NCI-H82 treated with DMSO at 0.1 percent for 48 hours (cell line): ENCODE data around the gene GRHL1.

ENCODE experiments used
- DNase-seq: peaks from one replicate; lab custom pipeline; 2025; ENCODE audit not compliant: unreplicated experiment; lab: John Stamatoyannopoulos, UW

GRHL1 gene

DNA sequence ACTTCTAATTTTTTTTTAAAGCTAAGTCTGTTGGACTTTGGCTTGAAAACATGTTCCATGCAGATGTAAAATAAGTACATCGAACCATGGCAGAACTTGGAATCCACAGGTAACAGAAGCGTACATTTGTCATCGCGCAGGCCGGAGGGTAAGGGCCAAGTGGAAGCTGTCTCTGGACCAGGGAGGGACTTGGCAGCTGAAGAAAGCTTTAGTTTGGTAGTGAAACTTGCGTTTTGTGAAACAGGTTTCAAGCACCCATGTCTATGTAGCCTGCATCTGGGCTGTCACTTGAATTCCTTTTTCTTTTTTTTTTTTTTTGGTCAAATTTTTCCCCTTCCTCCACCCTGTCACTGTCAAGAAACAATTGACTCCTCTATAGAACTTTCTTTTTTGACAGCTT lies 20.4 kb downstream of the GRHL1 start:
- no peak for DNase-seq

- no peak for DNase-seq
Measured at GRCh38 chr2:9972621-9973479, 21.4 kb downstream of the GRHL1 start.

GRCh38 chr2:9973690-9974089 lies 22.2 kb downstream of the GRHL1 start:
- DNase-seq = no peak

GRCh38 chr2:9974343-9974742 lies 22.9 kb downstream of the GRHL1 start:
- DNase-seq = no peak

GRCh38 chr2:9975328-9975727 lies 23.8 kb downstream of the GRHL1 start:
- DNase-seq = no peak

DNA sequence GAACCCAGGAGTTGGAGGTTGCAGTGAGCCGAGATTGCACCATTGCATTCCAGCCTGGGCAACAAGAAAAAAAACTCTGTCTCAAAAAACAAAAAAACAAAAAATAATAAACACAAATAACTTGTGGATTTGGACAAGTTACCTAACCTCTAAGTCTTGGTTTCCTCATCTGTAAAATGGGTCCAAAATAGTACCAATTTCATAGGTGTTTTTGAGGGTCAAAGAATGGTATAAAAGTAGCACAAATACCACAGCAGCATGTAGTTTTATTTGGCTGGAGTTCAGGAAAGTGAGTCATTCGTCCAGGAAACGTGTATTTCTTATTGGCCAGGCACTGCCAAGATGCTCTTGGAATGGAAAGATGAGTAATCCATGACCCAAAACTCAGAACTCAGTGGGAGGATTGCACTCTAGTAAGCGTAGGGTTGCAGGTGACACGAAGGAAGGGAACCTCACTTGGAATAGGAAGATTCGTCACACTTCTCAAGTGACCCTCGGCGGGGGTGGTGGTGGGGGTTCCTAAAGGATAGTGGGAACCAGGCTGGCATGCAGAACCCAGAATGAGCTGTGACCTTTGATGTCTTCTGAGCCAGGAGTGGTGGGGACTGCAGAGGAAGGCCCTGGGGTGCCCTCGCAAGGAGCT lies 24.4 kb downstream of the GRHL1 start:
- DNase-seq = no peak

- no peak for DNase-seq
Measured at GRCh38 chr2:9979977-9980376, 28.5 kb downstream of the GRHL1 start.

DNA sequence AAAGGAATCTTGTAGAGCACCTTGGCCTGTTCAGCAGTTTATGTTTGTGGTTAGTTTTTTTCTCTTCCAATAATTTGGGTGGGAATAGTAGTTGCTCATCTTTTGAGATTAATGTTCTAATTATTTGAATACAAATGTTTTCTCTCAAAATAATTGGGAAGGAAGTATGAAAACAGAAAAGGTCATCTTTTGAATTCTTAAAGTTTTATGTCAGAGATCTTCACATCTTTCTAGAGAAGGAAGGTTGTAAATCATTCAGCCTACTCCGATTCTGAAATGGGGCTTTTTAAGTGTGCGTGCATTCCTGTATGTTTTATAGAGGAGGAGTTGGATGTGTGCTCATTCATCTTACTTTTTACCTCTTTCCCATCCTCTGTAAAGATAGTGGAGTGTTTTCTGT lies 29.0 kb downstream of the GRHL1 start:
- no peak for DNase-seq

DNA sequence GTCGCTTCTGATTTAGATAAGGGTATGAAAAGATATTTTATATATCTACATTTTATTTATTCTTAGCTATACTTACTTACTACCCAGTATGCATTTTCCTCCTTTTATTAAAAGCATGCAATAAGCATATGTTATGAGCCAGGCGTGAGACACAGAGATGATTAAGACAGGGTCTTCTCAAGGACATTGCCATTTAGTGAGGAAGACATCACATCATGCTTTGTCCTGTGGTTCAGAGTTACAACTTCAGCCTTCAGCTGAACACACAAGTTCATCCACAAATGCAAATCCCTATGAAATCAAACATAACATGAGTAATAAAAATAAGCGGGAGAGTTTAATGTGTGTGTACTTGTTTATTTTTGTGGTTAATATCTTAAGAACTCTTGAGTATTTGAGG lies 30.2 kb downstream of the GRHL1 start:
- DNase-seq = no peak

DNA sequence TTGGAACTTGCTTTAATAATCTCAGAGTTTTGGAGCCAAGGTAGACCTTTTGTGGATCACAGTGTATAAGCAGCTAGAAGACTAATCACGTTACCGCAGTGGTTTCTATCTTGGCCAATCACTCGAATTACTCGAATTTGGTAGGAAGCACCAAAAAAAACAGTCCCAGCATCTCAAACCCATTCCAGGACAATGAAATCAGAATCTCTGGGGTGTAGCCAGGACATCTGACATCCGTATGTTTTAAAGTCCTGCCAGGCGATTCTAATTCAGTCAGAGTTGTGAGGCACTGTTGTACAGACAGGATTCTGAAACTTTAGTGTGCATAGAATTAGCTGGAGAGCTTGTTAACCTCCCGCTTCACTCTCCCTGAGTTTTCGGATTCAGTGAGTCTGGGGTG lies 30.8 kb downstream of the GRHL1 start:
- DNase-seq = no peak

- DNase-seq = no peak
Measured at GRCh38 chr2:9982891-9983290, 31.4 kb downstream of the GRHL1 start.

DNA sequence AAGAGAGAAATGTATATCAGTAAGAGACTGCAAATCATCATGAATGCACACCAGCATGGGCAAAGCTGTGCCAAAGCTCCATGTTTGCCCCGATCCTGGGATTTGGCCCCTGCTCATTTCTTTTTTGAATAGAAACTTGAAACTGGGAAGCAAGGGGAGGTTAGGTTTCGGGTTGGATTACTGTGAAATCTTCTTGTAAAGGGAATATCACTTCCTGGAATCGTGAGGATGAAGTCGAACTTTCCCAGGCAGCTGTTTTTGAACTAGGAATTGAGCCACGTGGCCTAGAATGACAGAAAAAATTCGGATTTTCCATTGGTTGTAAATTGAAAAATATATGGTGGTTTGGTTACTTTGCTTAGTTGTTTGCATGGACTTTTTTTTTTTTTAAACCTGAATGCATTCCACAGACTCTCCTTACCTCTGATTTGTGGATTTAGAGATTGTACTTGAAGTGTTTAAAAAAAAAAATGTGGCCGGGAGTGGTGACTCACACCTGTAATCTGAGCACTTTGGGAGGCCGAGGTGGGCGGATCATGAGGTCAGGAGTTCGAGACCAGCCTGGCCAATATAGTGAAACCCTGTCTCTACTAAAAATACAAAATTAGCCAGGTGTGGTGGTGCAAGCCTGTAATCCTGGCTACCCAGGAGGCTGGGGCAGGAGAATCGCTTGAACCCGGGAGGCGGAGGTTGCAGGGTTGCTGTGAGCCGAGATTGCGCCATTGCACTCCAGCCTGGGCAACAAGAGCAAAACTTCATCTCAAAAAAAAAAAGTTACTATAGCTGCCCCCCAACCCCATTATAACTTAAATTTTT lies 32.1 kb downstream of the GRHL1 start:
- no peak for DNase-seq

GRCh38 chr2:9984217-9984739 lies 32.8 kb downstream of the GRHL1 start:
- peak; percentile 16 for DNase-seq

- DNase-seq = no peak
Measured at GRCh38 chr2:9984871-9985480, 33.5 kb downstream of the GRHL1 start.

DNA sequence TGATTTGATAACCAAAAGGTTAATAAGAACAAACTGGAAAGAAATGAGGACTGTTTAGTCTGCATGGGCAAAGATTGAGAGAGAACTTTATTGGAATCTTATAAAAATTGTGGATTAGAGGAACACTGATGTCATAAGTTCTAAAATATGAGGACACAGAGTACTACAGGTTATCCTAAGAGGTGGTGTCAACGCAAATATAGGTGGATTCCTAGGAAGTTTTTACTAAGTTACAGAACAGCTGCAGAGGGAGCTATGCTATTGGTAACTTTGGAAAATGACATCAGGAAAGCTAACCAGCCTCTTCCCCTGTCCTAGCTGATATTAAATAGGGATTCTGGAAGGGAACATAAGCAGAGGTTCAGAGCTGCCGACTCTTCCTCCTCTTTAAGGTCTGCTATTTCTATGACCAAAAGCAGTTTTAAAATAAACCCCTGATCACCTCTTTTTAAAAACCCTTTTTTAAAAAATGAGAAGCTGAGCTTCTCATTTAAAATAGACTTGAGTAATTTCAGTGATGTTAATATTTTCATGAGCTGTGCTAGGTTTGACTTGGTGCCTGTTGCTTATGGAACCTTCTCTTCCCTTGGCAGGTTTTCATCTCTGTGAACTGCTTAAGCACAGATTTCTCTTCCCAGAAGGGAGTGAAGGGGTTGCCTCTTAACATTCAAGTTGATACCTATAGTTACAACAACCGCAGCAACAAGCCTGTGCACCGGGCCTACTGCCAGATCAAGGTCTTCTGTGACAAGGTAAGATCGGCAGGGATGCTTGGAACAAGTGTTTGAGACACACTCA lies 34.2 kb downstream of the GRHL1 start:
- DNase-seq = no peak

- DNase-seq = no peak
Measured at GRCh38 chr2:9988320-9988719, 36.8 kb downstream of the GRHL1 start.

DNA sequence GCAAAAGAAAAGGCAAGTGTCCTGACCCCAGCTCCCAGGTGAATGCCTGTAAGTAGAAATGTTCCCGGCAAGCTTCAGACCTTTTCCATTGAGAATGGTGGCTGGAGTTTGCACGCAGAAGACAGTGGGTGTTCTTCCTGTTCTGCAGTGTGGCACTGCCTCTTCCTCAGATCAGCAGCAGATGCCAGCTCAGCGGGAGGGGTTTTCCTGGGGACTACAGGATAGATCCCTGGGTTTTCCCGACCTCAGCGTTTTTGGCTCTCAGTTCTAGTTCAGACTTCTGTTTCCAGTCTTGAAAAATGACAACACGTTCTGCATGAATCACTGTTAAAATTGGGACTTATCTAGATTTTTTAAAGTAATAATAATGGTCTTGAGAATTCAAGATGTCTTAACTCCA lies 39.2 kb downstream of the GRHL1 start:
- no peak for DNase-seq

- DNase-seq = no peak
Measured at GRCh38 chr2:9991221-9991620, 39.7 kb downstream of the GRHL1 start.

DNA sequence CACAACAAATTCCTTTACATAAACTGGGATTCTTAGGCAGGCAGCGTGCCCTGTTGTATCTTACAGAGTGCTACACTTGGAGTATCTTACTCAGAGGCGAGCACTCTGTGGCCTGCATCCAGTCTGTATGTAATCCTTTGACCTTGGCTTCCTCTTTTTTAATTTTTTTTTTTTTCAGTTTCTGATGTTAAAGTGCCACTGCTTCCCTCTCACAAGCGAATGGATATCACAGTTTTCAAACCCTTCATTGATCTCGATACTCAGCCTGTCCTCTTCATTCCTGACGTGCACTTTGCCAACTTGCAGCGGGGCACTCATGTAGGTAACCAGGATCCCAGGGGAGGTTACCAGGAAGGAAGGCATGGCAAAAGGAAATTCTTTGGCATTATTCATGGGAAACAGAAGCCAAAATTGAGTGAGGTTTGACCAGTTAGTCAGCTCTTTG lies 40.4 kb downstream of the GRHL1 start:
- no peak for DNase-seq
